HG02763 (cell line): ENCODE results near the gene MALT1.
"Not testable (repeated sequence)": the region's sequence is repeated elsewhere in the genome, so short reads cannot be mapped to it uniquely, and the experiment has no call there.

ENCODE experiments used
- ATAC-seq: cut with Tn5 transposase; IDR thresholded peaks from one replicate; pipeline ENCODE4 v1.9.1; 2021; ENCODE audit warnings: mild to moderate bottlenecking, moderate library complexity; ENCODE audit not compliant: unreplicated experiment

The MALT1 gene

GRCh38 chr18:58671111-58671631 lies at the start of gene MALT1:
Gene MALT1 (plus strand): TSS chr18:58671465. CDS start chr18:58671644, 179 bp downstream.
- peak; percentile 74 for ATAC-seq

DNA sequence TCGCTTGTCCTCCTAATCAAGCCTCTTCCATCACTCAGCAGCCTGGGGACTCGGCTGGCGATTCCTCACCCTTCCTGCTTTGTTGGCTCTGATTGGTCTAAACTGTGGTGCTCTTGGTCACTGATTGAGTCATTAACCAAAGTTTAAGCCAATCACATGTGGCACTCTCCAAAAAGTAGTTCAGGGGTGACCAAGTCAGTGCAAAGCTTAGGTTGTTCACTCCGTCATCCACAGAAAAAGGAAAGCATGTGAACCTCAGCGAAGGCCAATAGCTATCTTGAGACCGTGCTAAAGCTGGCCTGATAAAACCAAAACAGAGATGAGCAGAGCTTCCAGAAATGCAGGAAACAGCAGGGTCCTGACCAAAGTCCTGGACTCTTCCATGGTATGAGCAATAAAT lies 47.3 kb upstream of the MALT1 start:
- ATAC-seq = no peak

DNA sequence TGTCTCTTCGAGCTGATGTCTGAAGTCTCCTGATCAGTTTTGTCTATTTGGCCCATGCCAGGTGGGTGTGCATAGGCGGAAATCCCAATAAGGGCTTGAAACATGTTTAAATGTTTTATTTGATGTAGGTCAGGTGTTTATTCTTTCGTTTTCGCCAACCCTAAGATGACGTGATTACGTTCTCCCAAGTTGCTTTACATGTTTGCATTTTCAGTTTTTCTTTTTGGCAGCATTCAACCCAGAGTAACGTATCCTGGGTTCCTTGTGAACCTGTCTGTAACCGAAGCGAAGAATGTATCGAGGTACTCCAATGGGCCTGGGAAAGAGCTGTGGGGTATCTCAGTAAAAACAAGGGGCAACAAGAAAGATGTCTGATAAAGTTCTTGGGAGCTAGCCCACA lies 45.4 kb upstream of the MALT1 start:
- no peak for ATAC-seq

- ATAC-seq = no peak
Observed at GRCh38 chr18:58630071-58630470, 41.2 kb upstream of the MALT1 start.

- no peak for ATAC-seq
Observed at GRCh38 chr18:58631301-58631700, 40.0 kb upstream of the MALT1 start.

GRCh38 chr18:58632552-58632951 lies 38.7 kb upstream of the MALT1 start:
- ATAC-seq = no peak

DNA sequence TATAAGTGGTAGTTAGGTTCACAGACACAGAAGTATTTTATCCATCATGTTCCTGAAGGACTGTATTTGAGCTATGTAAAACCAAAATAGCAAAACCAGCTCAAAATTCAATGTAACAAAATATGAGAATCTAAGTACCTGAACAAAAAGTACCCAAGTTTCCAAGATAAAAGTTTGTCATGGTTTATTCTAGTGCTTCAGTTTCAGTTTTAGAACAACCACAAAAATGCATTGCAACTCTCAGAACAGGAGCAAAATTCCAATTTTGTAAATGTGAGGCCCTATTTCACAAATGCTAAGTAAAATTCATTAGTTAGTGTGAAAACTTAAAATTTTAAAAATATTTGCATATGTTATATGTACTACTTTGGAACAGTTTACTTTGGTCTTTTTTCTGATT lies 37.4 kb upstream of the MALT1 start:
- ATAC-seq = no peak

GRCh38 chr18:58635891-58636290 lies 35.4 kb upstream of the MALT1 start:
- no peak for ATAC-seq

DNA sequence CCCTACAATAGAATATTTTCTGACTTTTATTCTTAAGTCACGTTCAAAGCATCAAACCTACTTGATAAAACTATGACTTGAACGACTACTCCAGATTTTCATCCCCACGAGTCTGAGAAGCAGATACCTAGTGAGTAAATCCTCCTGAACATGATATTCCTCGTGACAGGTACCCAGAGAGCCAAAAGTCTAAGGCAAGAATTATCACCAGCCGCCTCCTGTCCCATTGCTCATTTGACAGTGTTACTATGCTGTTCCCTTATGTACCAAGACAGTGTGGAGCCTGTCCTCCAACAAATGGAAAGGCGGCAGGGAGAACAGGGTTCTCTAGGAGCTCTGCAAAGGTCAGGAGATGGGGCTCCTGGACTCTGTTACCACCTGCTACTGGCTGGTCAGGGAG lies 34.1 kb upstream of the MALT1 start:
- no peak for ATAC-seq

GRCh38 chr18:58637946-58638345 lies 33.3 kb upstream of the MALT1 start:
- ATAC-seq = no peak

- no peak for ATAC-seq
Observed at GRCh38 chr18:58638441-58638840, 32.8 kb upstream of the MALT1 start.

DNA sequence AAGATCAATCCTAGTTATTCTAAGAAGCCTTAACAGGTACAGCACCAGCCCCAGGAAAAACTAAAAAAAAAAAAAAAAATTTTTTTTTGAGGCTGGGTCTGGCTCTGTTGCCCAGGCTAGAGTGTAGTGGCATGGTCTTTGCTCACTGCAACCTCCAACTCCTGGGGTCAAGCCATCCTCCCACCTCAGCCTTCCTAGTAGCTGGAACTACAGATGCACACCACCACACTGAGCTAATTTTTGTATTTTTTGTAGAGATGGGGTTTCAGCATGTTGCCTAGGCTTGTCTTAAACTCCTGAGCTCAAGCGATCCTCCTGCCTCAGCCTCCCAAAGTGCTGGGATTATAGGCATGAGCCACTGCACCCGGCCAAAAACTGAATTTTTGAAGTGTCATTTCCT lies 32.0 kb upstream of the MALT1 start:
- no peak for ATAC-seq

- ATAC-seq = no peak
Observed at GRCh38 chr18:58639751-58640427, 31.4 kb upstream of the MALT1 start.

DNA sequence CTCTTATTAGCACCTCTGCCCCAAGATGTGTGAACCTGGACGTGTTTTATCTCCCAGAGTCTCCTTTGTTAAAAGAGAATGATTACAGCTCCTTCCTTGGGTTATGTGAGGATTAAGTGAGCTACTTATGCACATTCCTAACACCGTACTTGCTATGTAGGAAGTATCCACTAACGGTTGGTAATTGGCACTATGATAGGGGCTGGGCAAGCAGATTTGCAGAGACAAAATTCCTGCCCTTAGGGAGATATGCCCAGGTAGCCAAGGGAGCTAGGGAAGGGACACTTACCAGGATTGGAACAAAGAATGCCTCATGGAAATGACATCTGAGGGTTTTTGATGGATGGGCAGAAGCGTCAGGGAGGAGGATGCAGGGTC lies 30.8 kb upstream of the MALT1 start:
- no peak for ATAC-seq

DNA sequence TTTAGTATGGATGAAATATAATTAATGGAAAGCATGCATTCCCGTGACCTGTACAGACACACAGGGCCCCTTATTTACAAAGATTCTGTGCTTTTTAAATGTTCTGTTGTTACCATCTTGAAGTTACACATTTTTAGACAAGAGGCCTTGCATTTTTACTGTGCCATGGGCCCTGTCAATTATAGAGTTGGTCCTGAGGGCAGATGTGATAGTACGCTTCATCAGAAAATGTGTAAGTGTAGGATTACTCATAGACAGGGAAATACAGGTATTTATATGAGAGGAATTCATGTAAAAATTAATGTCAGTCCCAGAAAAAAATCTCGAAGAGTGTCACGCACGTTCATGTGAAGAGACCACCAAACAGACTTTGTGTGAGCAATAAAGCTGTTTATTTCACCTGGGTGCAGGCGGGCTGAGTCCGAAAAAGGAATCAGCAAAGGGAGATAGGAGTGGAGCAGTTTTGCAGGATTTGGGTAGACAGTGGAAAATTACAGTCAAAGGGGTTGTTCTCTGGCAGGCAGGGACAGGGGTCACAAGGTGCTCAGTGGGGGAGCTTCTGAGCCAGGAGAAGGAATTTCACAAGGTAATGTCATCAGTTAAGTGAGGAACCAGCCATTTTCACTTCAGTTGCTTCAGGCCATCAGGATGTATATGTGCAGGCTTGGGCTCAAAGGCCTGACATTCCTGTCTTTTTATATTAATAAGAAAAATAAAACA lies 30.2 kb upstream of the MALT1 start:
- ATAC-seq = no peak

- not testable (repeated sequence) for ATAC-seq
Observed at GRCh38 chr18:58643557-58643956, 27.7 kb upstream of the MALT1 start.

- no peak for ATAC-seq
Observed at GRCh38 chr18:58645398-58645797, 25.9 kb upstream of the MALT1 start.

DNA sequence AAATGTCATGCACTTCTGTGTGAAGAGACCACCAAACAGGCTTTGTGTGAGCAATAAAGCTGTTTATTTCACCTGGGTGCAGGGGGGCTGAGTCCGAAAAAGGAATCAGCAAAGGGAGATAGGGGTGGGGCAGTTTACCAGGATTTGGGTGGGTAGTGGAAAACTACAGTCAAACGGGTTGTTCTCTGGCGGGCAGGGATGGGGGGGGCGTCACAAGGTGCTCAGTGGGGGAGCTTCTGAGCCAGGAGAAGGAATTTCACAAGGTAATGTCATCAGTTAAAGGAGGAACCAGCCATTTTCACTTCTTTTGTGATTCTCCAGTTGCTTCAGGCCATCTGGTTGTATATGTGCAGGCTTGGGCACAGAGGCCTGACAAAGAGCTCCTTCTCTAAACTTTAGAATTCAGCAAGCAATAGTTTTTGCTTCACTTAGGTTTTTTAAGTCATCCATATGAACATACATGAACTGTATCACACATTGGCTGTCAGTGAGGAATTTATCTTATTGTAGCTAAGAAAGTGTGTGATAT lies 24.9 kb upstream of the MALT1 start:
- no peak for ATAC-seq

DNA sequence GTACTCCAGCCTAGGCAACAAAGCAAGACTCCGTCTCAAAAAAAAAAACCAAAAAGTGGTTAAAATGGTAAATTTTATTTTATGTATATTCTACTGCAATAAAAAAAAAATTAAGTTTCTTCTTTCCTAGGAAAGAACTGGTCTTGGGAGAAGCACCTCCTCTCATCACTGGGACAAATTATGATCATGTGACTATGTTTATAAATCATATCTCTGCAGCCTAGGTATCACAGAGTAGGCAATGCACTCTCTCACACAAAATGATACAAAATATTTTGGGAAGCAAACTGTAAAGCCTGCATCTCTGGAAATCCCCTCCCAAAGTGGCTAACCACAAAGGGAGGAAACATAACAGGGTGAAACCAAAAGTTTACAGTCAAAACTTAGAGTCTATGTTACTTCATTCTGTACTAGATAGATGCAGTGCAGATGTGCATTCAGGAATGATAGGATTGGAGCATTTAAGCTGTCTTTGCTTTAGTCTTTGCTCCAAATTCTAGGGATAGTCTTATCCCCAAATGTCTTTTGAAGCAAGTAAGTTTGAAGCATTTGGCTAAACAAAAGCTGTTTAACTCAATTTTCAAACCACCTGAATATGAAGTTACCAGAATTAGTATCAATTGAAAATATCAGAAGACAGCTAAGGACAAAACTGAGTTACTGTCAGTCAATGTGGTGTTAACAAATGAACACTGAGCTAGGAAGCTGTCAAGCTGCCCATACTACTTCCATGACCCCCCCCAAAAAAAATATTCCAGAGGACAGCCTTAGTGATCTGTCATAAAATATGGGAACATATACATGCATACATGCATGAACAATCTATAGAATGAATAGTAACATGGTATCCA lies 21.1 kb upstream of the MALT1 start:
- peak; percentile 92 for ATAC-seq

DNA sequence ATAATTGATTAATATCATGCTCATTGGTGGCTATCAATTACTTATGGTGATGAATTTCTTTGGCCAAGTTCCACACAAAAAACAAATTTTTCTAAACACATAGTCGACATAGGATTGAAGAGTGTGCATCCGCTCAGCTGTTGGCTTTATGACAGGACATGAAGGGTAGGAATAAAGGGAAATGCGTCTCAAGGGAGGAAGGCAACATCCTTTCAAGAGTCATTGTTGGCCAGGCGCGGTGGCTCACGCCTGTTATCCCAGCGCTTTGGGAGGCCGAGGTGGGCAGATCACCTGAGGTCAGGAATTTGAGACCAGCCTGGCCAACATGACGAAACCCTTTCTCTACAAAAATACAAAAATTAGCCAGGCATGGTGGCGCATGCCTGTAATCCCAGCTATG lies 20.4 kb upstream of the MALT1 start:
- not testable (repeated sequence) for ATAC-seq

- ATAC-seq = not testable (repeated sequence)
Observed at GRCh38 chr18:58653144-58653722, 18.0 kb upstream of the MALT1 start.
